ENCODE results near the gene ALPK1. TPM values are rescaled to one million over a fixed set of nuclear protein-coding genes. Genes with fewer than 3 reads are reported as not detected.

ALPK1 gene
- polyA plus RNA-seq, 1 of the 3 experiments (the other 2 are of a cell fraction), result 2.8 TPM

DNA sequence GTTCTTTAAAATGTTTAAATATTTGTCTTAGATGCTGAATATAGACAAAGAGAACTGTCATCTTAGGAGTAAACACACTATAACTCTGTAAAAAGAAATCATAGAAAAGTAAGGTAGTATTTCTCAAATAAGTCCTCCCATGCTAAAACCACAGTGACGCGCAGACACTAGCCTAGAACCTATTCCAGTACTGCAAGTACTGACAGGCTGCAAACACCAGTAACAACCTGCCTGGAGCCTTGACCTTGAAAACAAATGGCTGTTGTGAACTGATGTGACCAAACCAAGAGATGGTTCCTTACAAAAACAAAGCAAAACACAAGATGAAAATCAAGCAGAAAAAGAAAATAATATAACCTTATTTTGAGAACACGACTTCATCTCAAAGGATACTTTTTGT, 19.9 kb upstream of the ALPK1 start (continued):
- TF ChIP-seq PBX3 (IDR thresholded peaks at IDR 0.05) (no peak), MXI1 (IDR thresholded peaks at IDR 0.05; ENCODE audit: low read depth, low read length) (no peak), FOSL2 (IDR thresholded peaks at IDR 0.05; ENCODE audit: borderline replicate concordance, low read depth) (no peak), RCOR1 (IDR thresholded peaks at IDR 0.05; ENCODE audit: low read length) (no peak), POLR2AphosphoS5 (IDR thresholded peaks at IDR 0.05; ENCODE audit: low read depth, low read length) (no peak), JUND (IDR thresholded peaks at IDR 0.05) (no peak), SIN3A (IDR thresholded peaks at IDR 0.05; ENCODE audit: borderline replicate concordance, low read depth, low read length) (no peak), TCF12 (IDR thresholded peaks at IDR 0.05) (no peak), FOXM1 (IDR thresholded peaks at IDR 0.05; ENCODE audit: low read depth) (no peak), NFIC (IDR thresholded peaks at IDR 0.05; ENCODE audit: borderline replicate concordance) (no peak), TEAD4 (IDR thresholded peaks at IDR 0.05; ENCODE audit: borderline replicate concordance, insufficient read depth) (no peak)
- TF ChIP-seq, protein P1, sequence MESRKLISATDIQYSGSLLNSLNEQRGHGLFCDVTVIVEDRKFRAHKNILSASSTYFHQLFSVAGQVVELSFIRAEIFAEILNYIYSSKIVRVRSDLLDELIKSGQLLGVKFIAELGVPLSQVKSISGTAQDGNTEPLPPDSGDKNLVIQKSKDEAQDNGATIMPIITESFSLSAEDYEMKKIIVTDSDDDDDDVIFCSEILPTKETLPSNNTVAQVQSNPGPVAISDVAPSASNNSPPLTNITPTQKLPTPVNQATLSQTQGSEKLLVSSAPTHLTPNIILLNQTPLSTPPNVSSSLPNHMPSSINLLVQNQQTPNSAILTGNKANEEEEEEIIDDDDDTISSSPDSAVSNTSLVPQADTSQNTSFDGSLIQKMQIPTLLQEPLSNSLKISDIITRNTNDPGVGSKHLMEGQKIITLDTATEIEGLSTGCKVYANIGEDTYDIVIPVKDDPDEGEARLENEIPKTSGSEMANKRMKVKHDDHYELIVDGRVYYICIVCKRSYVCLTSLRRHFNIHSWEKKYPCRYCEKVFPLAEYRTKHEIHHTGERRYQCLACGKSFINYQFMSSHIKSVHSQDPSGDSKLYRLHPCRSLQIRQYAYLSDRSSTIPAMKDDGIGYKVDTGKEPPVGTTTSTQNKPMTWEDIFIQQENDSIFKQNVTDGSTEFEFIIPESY (IDR thresholded peaks at IDR 0.05; ENCODE audit: borderline replicate concordance, low read depth), result no peak
- TF ChIP-seq, protein P2, sequence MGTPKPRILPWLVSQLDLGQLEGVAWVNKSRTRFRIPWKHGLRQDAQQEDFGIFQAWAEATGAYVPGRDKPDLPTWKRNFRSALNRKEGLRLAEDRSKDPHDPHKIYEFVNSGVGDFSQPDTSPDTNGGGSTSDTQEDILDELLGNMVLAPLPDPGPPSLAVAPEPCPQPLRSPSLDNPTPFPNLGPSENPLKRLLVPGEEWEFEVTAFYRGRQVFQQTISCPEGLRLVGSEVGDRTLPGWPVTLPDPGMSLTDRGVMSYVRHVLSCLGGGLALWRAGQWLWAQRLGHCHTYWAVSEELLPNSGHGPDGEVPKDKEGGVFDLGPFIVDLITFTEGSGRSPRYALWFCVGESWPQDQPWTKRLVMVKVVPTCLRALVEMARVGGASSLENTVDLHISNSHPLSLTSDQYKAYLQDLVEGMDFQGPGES (IDR thresholded peaks at IDR 0.05; ENCODE audit: low read depth, low read length), result no peak

- no peak overlapping the region for H2AFZ ChIP-seq (ENCODE audit: low read depth)
- ChIA-PET POLR2A (no interaction called here), CTCF (interaction anchor here (0.6 to 2.0 kb wide), 2 partner anchors 11 to 179 kb away, joined by 3 to 7 read pairs; no protein-coding TSS in a partner anchor)
- no peak for DNase-seq
- H4K20me1 ChIP-seq (ENCODE audit: insufficient read depth), result no peaks in the 10 kb centered on the region
- H3K79me2 ChIP-seq (ENCODE audit: insufficient read depth), result peaks cover 8% of the 10 kb centered on the region; the same call in 1 of the 2 replicates
- peaks cover 0 to 5% of the 10 kb centered on the region in 2 experiments; a peak in 1 of 4 replicates for H3K4me1 ChIP-seq (ENCODE audit: control insufficient read depth in 1 of 2, insufficient read depth in 2 of 2, low read depth in 1 of 2, low read length in 1 of 2)
- WGBS (ENCODE audit: low lambda C conversion rate), result 87% methylated on average over 10 of the region's 10 CpGs
- no peaks in the 10 kb centered on the region for H3K9me2 ChIP-seq
- TF ChIP-seq RAD21 (IDR thresholded peaks at IDR 0.05; ENCODE audit: low read length), result no peak
- no peaks in the 10 kb centered on the region for H3K9me3 ChIP-seq
- H3K27ac ChIP-seq (ENCODE audit: low read depth in 2 of 2, low read length in 1 of 2), result no peak overlapping the region
- H3K27me3 ChIP-seq (ENCODE audit: insufficient read depth), result no peaks in the 10 kb centered on the region
- H3K4me2 ChIP-seq, result no peak overlapping the region
- no peak overlapping the region for H3K9ac ChIP-seq
- no peak overlapping the region for H3K4me3 ChIP-seq (ENCODE audit: low read depth in 2 of 2, low read length in 1 of 2)
- peaks cover 11 to 23% of the 10 kb centered on the region in 2 experiments for H3K36me3 ChIP-seq (replicated peaks in 1 of 2; ENCODE audit: control insufficient read depth in 1 of 2, insufficient read depth in 2 of 2, low read length in 1 of 2)
- peaks cover 5% of the 10 kb centered on the region for H3F3A ChIP-seq (replicated peaks; ENCODE audit: insufficient read depth)
Measured at GRCh38 chr4:112277705-112278448, 19.3 kb upstream of the ALPK1 start.
